ENCODE results near the gene SPDEF.
A peak's percentile ranks its signal among the peaks of the same experiment; 100 is the strongest.

SPDEF gene

DNA sequence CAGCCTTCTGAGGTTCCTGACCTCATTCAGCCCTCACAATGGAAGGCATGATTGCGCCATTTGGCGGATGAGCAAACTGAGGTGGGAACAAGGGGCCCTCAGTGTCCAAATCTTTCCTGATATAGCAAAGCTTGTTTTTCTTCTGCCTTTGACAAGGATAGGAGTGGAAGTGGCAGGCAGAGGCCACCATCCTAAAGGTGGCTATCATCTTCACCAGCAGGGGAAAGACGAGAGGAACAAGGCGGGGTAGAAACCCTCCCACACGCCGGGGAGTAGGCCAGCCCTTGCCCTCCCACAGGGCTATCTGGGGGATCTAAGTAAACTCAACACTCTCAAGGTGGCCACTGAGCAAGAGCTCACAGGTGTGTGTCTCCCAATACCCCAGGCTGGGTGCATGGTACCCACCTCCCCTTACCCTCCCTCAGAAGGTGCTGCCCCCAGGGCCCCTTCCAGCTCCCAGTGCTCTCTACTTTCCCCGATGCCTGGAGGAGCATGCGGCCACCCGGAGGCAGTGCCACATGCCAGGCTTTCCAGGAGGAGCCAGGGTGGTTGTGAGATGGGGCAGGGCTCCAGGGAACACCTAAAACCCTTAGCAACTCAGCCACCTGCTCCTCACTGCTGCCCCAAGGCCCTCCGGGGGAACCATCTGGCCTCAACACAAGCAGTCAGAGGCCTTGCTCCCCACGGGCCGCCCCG, 11.2 kb downstream of the SPDEF start:
- no peak for DNase-seq (ENCODE audit: low read depth)

DNA sequence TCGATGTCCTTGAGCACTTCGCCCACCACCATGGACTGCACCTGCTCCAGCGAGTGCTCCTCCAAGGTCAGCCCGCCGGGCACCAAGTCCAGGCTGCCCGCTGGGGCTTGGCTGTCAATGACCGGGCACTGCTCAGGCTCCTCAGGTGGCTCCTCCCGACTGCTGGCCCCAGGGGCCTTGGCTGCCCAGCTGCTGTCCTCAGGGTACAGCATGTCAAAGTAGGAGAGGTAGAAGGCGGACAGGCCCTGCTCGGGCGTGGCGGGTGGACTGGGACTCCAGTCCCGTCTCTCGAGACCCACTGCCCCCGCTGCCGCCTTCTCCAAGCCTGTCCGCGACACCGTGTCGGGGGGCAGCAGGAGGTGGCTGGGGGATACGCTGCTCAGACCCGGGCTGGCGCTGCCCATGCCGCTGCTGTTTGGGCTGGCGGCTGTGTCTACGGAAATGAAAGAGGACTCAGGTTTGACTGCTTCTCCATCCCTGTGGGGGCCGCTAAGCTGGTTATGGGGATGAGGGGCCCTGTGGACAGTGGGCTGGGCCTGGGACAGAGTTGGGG, 12.0 kb downstream of the SPDEF start:
- DNase-seq (ENCODE audit: low read depth): no peak

DNA sequence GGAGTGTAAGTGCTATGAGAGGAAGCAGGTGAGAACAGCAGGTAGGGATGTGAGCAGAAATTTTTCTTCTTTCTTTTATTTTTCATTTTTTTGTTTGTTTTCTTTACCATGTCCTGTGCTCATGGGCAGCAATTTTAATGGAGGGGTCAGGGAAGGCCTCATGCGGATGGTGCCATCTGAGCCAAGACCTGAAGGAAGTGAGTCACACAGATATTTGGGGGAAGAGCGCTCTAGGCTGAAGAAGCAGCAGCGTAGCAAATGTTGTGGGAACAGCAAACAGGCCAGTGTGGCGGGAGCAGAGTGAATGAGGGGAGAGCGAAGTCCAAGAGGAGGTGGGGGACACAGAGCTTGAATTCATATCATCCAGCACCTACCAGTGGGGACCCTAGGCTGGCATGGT, 12.7 kb downstream of the SPDEF start:
- DNase-seq (ENCODE audit: low read depth): peak; percentile 83

DNA sequence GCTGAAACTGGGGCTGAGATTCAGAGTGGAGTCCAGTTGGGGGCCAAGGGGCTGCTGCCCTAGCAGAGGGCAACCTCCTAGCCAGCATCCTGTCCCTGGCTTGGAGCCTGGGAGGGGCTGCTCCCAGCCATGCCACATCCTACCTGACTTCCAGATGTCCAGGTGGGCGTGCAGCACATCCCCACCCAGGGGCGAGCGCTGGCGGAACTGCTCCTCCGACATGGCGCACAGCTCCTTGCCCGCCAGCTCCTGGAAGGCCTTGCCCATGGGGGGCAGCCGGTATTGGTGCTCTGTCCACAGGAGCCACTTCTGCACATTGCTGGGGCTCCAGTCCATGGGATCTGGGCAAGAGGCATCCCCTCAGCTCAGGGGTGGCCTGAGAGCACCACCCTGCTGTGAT, 15.3 kb downstream of the SPDEF start:
- no peak for DNase-seq (ENCODE audit: low read depth)

DNA sequence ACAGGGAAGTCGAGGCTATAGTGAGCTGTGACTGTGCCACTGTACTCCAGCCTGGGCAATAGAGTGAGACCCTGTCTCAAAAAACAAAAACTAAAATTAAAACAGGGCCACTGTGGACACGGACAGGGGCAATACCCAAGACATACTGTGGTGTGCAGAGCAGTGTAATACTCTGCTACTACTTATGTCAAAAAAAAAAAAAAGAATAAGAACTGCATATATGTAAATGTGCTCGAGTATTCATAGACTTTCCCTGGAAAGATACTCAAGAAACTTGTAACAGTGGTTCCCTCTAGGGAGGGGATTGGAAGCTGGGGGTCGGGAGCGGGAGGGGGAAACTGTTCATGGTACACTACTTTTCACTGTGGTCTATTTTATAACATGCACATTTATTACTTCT, 15.9 kb downstream of the SPDEF start:
- DNase-seq (ENCODE audit: low read depth): no peak

DNA sequence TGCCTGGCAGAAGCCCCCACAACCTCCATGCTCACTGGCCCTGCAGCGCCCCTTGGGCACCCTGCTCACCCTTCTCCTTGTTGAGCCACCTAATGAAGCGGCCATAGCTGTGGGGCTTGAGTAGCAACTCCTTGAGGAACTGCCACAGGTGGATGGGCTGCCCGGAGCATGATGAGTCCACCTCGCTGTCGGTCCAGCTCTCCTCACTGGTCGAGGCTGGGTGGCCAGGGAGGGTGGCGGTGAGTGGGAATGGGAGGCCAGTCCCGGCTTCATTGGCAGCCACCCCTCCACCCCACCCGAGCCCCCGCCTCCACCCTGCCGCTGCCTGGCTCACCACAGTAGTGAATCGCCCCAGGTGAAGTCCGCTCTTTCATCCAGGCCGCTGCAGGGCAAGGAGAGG, 16.9 kb downstream of the SPDEF start:
- no peak for DNase-seq (ENCODE audit: low read depth)

DNA sequence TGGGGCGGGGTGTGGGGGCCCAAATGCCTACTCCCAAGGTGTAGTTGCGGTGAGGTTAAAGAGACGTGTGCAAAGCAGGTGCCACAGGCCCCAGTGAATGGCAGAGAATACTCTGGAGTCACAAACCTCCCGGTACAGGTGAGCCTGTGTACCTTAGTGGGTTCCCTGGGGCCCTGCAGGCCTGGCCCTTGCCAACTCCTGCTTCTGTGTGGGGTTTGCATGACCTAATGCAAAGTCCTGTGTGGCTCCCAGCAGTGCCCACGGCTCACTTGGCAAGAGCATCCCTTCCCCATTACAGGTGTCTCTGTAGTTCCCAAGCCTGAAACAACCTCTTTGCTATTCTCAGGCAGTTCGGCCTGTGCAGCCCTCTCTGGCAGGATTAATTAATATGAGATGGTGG, 17.5 kb downstream of the SPDEF start:
- DNase-seq (ENCODE audit: low read depth): no peak

DNA sequence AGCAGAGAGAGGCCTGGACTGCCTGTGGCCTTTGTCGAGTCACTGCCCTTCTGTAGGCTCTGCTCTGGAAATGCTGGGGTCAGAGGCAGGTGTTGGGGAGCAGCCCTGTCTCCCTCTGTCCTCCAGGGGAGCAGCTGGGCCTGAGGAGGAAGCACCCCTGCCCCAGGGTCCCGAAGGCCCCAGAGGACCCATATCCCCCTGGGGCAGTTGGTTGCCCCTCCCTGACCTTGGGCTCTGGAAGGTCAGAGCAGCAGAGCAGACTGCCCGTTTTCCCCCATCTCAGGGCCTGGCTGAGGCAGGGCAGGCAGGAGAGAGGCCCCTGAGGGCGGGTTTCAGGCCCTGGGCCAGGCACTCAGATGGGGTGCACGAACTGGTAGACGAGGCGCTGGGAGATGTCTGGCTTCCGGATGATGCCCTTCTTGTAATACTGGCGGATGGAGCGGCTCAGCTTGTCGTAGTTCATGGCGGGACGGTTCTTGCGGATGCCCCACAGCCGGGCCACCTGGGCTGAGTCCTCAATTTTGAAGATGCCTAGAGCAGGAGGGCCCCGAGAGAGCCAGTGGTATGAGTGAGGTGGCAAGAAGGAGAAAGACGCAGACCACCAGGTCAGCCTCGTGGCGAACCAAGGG, 18.1 kb downstream of the SPDEF start:
- DNase-seq (ENCODE audit: low read depth): no peak

DNA sequence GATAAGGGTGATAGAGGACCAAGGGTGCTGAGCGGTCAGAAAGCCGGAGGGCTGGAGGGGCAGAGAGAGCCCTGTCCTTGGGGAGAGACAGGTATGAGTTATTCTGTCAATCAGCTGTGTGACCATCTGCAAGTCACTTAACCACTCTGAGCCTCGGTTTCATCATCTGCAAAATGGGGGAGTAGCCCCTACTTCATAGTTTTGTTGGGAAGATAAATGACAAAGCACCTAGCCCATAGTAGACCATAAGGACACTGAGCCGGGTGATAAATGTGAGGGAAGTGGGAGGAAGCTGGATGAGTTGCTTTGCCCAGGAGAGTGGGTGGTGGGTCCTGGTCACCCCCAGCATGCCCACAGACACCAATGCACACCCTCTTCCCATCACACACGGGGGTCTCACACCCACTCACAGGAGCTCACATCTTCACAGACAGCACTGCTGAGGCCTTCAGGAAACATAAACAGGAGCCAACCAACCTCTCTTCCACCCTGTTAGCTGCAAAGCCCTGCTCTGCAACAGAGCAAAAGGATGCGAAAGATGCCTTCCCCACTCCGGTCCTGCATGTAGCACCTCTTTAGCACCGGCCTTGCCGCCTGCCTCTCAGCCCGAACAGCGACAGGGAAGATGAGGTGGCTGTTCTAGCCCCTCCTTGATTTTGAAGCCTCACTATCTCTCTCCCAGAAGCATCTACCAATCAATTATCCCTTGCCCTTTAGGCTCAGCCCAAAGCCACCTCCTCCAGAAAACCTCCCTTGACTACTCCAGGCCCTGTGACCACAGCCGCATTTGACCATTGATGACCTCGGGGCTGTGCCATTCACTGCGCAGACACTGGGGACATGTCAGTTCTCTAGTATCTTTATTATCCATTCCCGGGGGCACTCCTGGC, 18.9 kb downstream of the SPDEF start:
- no peak for DNase-seq (ENCODE audit: low read depth)

DNA sequence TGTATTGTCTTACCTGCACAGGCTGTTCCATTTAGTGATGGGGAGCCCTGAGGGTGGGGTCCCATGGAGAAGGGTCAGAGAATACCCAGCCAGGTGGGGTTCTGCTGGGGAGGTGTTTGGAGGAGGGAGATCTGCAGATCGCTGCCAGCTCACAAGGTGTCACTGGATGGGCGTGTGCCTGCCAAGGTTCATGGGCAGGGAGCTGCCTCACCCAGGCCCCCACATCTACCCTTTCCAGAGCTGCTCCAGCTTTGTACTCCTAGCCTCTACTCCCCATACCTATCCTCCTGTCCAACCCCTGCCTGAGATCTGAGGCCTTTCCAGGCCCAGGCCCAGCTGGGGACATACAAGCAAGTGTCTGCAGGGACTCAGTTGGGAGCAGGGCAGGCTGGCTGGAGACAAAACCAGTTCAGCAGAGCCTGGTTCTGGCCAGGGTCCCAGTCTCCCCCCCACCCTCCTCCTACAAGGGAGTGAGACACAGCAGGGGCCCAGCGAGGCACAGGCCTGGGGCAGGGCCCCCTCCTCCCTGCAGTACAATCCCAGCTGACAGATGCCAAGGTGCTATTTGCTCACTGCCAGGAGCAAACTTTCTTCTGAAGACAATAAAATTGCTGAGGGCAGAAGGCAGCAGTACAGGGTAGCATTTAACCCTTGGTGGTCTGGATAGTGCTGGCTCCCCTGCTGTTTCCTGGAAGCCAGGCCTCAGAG, 19.7 kb downstream of the SPDEF start:
- no peak for DNase-seq (ENCODE audit: low read depth)

DNA sequence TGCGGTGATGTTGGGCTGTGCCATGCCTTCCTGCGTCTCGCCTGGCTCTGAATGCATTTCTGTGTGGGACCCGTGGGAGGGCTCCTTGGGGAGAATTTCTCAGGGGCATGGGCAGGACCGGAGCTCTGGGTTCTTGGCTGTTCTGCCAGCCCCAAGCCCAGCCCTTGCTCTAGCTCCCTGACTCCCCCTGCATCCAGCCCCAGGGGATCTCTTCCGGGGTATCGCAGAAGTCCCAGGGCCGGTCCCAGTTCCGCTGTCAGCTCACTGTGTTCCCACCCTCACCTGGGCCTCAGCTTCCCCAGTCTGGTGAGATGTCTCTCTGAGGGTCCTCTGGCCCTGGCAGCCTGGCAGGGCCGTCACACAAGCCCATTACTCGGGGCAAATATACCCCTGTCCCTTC, 20.5 kb downstream of the SPDEF start:
- no peak for DNase-seq (ENCODE audit: low read depth)

DNA sequence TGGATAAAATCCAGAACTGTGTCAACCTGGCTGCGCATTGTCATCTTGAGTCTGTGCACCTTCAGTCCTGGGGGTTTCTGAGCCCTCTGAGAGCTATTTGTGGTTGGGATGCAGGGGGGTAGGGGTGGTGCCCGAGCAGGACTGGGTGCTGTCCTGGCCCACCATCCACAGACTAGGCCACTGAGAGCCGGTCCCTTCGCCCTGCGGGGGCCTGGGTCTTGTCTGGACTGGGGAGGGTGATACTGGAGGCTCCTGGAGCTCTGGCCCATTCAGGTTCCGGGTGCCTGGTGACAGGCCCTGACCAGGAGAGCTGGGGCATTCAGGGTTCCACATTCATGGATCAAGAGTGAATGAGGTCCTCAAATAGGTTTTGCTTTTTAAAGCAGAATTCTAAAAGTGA, 20.9 kb downstream of the SPDEF start:
- DNase-seq (ENCODE audit: low read depth): no peak

DNA sequence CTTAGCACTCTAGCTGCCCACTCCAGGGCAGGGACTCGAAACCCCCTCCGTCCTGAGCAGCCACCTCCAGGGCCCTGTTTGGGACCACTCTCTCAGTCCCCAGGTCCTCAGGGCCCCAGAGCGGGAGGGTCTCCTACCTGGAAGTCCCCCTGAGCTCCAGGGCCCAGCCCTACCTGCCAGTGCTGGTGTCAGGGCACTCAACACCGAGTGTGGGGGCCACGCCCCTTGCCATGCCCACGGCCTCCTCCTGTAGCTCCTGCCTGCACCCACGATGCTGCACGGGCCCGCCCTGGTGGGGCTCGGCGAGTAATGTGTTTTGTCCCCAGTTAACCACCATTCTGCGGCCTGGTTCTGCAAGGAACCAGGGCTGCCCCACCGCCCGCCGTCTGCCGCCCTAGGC, 21.5 kb downstream of the SPDEF start:
- DNase-seq (ENCODE audit: low read depth): no peak

DNA sequence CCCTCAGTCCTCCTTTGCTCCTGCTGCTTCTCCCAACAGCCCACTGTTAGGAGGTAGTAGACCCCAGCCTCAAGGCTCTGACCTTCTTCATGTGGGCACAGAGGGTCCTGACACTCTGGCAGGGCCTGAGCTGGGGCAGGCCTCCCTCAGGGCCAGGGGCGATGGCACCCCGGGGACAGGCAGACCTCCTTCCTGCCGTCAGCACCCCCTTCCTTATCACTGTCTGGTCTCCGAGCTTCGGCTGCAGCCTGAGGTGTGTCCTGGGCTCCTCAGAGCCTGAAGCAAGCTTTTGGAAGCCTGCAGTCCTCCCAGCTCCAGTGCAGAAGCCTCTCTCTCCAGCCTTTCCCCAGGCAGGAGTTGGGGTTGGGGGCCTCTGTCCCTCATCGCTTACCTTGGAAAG, 22.0 kb downstream of the SPDEF start:
- no peak for DNase-seq (ENCODE audit: low read depth)

DNA sequence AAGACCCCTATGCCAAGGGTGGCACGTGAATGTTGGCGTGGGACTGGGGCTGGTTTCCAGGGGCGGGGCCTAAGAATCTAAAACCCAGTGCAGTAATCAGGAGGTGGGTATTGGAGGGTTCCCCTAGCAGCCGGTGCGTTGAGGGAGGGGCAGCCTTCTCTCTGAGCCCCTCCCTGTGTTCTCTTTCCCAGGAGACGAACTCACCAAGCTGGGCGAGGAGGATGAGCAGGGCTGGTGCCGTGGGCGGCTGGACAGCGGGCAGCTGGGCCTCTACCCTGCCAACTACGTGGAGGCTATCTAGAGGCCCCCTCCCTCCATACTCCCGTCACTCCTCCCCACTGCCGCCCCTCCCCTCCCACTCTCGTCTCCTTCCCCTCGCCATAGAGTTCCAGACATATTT, 23.9 kb downstream of the SPDEF start:
- DNase-seq (ENCODE audit: low read depth): no peak

DNA sequence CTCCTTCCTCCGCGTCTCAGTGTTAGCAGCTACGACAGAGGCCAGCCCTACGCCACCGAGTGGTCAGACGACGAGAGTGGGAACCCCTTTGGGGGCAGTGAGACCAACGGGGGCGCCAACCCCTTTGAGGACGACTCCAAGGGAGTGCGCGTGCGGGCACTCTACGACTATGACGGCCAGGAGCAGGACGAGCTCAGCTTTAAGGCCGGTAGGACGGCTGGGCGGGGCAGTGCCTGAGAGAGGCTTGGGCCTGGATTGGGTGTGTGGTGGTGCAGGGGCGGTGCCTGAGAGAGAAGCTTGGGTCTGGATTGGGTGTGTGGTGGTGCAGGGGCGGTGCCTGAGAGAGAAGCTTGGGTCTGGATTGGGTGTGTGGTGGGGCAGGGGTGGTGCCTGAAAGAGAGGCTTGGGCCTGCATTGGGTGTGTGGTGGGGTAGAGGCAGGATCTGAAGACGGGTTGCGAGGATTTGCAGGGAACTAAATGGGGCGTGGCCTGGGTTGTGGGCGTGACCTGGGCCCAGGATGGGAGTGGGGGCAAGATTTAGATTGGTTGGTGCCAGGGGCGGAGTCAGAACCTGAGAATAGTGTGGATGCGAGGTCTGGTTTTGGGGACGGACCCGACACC, 24.4 kb downstream of the SPDEF start:
- DNase-seq (ENCODE audit: low read depth): no peak

DNA sequence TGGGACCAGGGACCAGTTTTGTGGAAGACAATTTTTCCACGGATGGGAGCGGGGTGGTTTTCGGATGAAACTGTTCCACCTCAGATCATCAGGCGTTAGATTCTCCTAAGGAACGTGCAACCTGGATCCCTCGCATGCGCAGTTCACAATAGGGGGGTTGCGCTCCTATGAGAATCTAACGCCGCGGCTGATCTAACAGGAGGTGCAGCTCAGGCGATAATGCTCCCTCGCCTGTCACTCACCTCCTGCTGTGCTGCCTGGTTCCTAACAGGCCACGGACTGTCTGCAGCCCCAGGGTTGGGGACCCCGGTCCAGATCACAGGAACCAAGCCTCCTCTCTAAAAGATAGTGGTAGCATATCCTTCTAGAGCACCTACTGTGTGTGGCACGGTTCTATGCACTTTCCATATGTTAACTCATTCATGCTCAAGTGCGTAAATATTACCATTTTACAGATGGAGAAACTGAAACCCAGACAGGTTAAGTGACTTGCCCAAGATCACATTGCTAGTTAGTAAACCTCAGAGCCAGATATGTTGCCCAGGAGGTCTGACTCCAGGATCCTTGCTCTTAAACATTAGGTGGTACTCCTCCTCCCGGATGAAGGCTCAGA, 25.3 kb downstream of the SPDEF start:
- no peak for DNase-seq (ENCODE audit: low read depth)

DNA sequence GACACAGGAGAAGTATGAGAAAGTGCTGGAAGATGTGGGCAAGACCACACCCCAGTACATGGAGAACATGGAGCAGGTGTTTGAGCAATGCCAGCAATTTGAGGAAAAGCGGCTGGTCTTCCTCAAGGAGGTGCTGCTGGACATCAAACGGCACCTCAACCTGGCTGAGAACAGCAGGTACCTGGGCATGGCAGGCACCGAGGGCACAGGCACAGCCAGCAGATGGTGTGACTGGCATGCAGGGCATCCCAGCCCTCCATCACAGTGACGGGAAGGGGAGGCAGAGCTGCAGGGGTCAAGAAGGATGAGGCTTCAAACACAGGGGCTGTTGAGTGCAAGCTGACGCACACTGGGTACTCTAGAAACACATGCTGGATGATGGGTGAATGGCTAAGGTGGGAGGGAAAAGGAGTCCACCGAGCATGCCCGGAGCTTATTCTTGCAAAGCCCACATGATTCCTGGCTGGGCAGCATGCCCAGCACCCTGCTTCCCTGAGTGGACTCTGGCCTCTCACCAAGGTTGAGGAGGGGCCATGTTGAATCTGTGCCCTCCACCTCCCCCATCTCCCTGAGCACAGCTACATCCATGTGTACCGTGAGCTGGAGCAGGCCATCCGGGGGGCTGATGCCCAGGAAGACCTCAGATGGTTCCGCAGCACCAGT, 26.3 kb downstream of the SPDEF start:
- no peak for DNase-seq (ENCODE audit: low read depth)

DNA sequence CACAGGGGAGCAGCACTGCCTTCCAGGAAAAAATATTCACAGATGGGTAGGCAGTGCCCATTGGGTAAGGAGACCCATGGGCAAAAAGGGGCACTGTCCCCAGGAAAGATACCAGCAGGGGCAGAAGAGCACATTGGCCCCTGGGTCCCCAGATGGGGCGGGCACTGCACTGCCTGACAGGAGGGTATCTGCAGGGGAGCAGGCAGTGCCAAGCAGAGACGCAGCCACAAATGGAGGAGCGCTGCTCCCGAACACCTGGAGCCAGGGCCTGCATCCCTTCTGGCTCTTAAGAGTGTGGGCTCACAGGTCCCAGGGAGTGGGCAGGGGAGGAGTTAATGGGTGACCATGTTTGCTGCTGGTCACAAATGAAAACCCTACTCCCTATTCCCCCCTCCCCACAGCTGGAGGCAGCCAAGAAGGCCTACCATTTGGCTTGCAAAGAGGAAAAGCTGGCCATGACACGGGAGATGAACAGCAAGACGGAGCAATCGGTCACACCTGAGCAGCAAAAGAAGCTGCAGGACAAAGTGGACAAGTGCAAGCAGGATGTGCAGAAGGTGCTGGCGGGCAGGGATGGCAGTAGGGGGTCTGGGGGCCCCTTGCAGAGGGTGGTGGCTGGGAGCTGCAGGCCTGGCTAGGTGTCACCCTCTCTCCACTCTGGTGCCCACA, 27.0 kb downstream of the SPDEF start:
- DNase-seq (ENCODE audit: low read depth): no peak
